ENCODE measurements around the gene ICE2. TPM values are rescaled to one million over a fixed set of nuclear protein-coding genes. Genes with fewer than 3 reads are reported as not detected.
A peak's percentile ranks its signal among the peaks of the same experiment; 100 is the strongest.

The ICE2 gene
- total RNA-seq, 3 donors from 2014 or later (not counting 1 experiment from before 2014, with no cell fraction given): 21.7 to 36.7 (median 32.9) TPM

DNA sequence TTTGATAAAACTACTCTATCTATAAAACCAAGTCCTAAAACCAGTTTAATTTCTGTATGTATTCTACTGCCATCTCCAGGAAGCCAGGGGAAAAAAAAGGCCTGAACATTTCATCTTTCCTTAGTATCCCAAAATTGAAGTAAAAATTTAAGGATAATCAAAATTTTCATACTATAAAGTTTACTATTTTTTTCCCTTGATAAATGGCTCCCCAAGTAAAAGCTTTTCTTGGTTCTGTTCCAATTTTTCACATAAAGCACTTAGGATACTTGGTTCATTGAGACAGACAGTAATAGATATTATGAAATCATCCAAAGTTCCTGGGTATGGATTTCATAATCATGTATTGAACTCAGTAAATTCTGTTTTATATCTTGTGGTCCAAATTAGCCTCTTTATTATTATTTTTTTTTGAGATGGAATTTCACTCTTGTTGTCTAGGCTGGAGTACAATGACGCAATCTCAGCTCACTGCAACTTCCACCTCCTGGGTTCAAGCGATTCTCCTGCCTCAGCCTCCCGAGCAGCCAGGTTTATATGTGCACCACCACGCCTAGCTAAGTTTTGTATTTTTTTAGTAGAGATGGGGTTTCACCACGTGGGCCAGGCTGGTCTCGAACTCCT lies 34.5 kb downstream of the ICE2 start:
- Histone ChIP-seq H3K27me3 (ENCODE audit: control insufficient read depth, insufficient read depth, low read length) (no peaks in the 10 kb centered on the region), H3K36me3 (ENCODE audit: control insufficient read depth, insufficient read depth, low read length) (peaks cover 34% of the 10 kb centered on the region), H3K4me1 (ENCODE audit: control insufficient read depth, insufficient read depth, low read length) (no peaks in the 10 kb centered on the region), H3K27ac (ENCODE audit: low read length) (no peak overlapping the region), H3K4me3 (ENCODE audit: low read length) (no peak overlapping the region), H3K9me3 (ENCODE audit: control insufficient read depth, insufficient read depth, low read length) (no peaks in the 10 kb centered on the region)
- 89% methylated on average over 6 of the region's 6 CpGs for WGBS (ENCODE audit: insufficient coverage)
- Mint-ChIP-seq H3K27me3 (ENCODE audit: low read depth in 2 of 2) (no peaks in the 10 kb centered on the region), H3K36me3 (no peaks in the 10 kb centered on the region), H3K4me3 (no peak overlapping the region), H3K9me3 (no peaks in the 10 kb centered on the region), H3K4me1 (peaks cover 0 to 5% of the 10 kb centered on the region in 2 donors), H3K27ac (no peak overlapping the region)
- TF ChIP-seq, protein P1, sequence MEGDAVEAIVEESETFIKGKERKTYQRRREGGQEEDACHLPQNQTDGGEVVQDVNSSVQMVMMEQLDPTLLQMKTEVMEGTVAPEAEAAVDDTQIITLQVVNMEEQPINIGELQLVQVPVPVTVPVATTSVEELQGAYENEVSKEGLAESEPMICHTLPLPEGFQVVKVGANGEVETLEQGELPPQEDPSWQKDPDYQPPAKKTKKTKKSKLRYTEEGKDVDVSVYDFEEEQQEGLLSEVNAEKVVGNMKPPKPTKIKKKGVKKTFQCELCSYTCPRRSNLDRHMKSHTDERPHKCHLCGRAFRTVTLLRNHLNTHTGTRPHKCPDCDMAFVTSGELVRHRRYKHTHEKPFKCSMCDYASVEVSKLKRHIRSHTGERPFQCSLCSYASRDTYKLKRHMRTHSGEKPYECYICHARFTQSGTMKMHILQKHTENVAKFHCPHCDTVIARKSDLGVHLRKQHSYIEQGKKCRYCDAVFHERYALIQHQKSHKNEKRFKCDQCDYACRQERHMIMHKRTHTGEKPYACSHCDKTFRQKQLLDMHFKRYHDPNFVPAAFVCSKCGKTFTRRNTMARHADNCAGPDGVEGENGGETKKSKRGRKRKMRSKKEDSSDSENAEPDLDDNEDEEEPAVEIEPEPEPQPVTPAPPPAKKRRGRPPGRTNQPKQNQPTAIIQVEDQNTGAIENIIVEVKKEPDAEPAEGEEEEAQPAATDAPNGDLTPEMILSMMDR (IDR thresholded peaks at IDR 0.05): peak; percentile 30
- ATAC-seq: no peak
- DNase-seq: peak in 1 of 2 donors; percentile 15
- intact Hi-C loops (cut with micrococcal nuclease): loop anchor here (2.0 kb wide), 1 partner anchor 86 kb away; no protein-coding TSS in a partner anchor

DNA sequence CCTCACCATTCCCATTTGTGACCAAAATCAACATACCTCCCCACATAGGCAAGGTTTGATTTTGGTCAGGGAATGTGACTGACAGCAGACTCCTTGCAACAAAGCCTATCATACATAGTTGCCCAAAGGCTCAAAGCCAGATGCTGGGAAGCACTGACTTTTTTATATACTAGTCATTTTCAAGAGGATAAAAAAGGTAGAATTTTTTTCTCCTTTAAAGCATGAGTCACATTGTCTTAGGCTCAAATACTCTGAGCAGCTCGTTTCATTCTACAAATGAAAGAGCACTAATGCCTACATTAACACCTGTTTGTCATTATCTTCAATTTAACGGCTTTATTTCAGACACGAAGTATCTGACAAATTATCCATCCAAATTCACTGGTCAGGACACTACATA lies 36.2 kb downstream of the ICE2 start:
- no peaks in the 10 kb centered on the region for H3K27me3 Mint-ChIP-seq (ENCODE audit: low read depth in 2 of 2)
- DNase-seq (no peak), ATAC-seq (no peak)
- TF ChIP-seq, protein P1 (IDR thresholded peaks at IDR 0.05): no peak
- 96% methylated on average over 3 of the region's 3 CpGs for whole genome bisulfite sequencing (ENCODE audit: insufficient coverage)
- intact Hi-C loops (cut with micrococcal nuclease): no loop called here
- Histone ChIP-seq H3K36me3 (ENCODE audit: control insufficient read depth, insufficient read depth, low read length) (peaks cover 25% of the 10 kb centered on the region), H3K9me3 (ENCODE audit: control insufficient read depth, insufficient read depth, low read length) (no peaks in the 10 kb centered on the region), H3K4me1 (ENCODE audit: control insufficient read depth, insufficient read depth, low read length) (no peaks in the 10 kb centered on the region), H3K4me3 (ENCODE audit: low read length) (no peak overlapping the region), H3K27me3 (ENCODE audit: control insufficient read depth, insufficient read depth, low read length) (no peaks in the 10 kb centered on the region), H3K27ac (ENCODE audit: low read length) (no peak overlapping the region)
- H3K4me3 Mint-ChIP-seq: no peak overlapping the region
- no peaks in the 10 kb centered on the region for H3K9me3 Mint-ChIP-seq
- H3K36me3 Mint-ChIP-seq: no peaks in the 10 kb centered on the region
- no peak overlapping the region for H3K27ac Mint-ChIP-seq
- peaks cover 0 to 5% of the 10 kb centered on the region in 2 donors for H3K4me1 Mint-ChIP-seq

DNA sequence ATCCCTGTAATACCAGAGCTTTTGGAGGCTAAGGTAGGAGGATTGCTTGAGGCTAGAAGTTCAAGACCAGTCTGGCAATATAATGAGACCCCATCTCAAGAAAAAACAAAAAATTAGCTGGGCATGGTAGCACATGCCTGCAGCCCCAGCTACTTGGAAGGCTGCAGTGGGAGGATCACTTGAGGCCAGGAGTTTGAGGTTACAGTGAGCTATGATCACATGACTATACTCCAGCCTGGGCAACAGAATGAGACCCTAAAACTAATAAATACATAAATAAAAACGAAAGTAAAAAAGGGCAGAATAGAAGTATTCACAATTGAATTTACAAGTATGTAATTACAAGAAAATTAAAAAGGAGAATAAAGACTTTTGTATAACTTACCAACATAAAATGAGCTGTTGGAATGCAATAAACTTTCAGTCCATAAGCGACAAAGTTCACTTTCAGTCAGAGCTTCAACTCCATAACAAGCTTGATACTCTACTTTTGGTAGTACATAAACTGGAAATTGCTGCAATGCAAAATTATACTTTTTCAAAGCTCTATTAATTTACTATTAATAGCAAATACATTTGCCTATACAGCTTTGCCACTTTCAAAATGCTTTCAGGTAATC lies 36.8 kb downstream of the ICE2 start:
- Mint-ChIP-seq H3K4me3 (no peak overlapping the region), H3K27ac (no peak overlapping the region), H3K27me3 (ENCODE audit: low read depth in 2 of 2) (no peaks in the 10 kb centered on the region), H3K4me1 (peaks cover 0 to 5% of the 10 kb centered on the region in 2 donors), H3K9me3 (no peaks in the 10 kb centered on the region), H3K36me3 (no peaks in the 10 kb centered on the region)
- ATAC-seq (no peak), DNase-seq (no peak)
- Histone ChIP-seq H3K27ac (ENCODE audit: low read length) (no peak overlapping the region), H3K27me3 (ENCODE audit: control insufficient read depth, insufficient read depth, low read length) (no peaks in the 10 kb centered on the region), H3K36me3 (ENCODE audit: control insufficient read depth, insufficient read depth, low read length) (peaks cover 22% of the 10 kb centered on the region), H3K9me3 (ENCODE audit: control insufficient read depth, insufficient read depth, low read length) (no peaks in the 10 kb centered on the region), H3K4me3 (ENCODE audit: low read length) (no peak overlapping the region), H3K4me1 (ENCODE audit: control insufficient read depth, insufficient read depth, low read length) (no peaks in the 10 kb centered on the region)
- intact Hi-C loops (cut with micrococcal nuclease): no loop called here
- TF ChIP-seq, protein P1 (IDR thresholded peaks at IDR 0.05): no peak
- 100% methylated on average over 1 of the region's 2 CpGs for WGBS (ENCODE audit: insufficient coverage)

Data from natural killer cell (primary cell).